ENCODE results near the gene ANTKMT.
"Not testable (repeated sequence)": the region's sequence is repeated elsewhere in the genome, so short reads cannot be mapped to it uniquely, and the experiment has no call there.

- TF ChIP-seq CTCF (IDR thresholded peaks at IDR 0.05): peak; percentile 14 to 28
- TF ChIP-seq POLR2AphosphoS5 (IDR thresholded peaks at IDR 0.05): not testable (repeated sequence)
Measured at GRCh38 chr16:712740-713250, 8.2 kb upstream of the ANTKMT start.
